ENCODE measurements around the gene SMAP1. TPM values are rescaled to one million over a fixed set of nuclear protein-coding genes. Genes with fewer than 3 reads are reported as not detected.

The SMAP1 gene
- total RNA-seq, 2 donors from 2014 or later = 13.7 to 26.0 TPM

- Histone ChIP-seq H3K27me3 (replicated peaks; ENCODE audit: insufficient read depth) (no peaks in the 10 kb centered on the region), H3K27ac (no peak overlapping the region), H3K36me3 (no peaks in the 10 kb centered on the region), H3K4me3 (no peak overlapping the region), H3K4me1 (ENCODE audit: control insufficient read depth in 1 of 2, low read depth in 2 of 2) (no peaks in the 10 kb centered on the region), H3K9me3 (no peaks in the 10 kb centered on the region)
- no peak for TF ChIP-seq CTCF (IDR thresholded peaks at IDR 0.05)
- DNase-seq (ENCODE audit: low spot score) (no peak), ATAC-seq (ENCODE audit: insufficient number of reproducible peaks, low FRiP score, low read depth) (no peak)
Measured at GRCh38 chr6:70842541-70842940, 174.9 kb downstream of the SMAP1 start.

- no peaks in the 10 kb centered on the region for H3K36me3 ChIP-seq
- no peaks in the 10 kb centered on the region for H3K9me3 ChIP-seq
- H3K27ac ChIP-seq = no peak overlapping the region
- DNase-seq (ENCODE audit: low spot score) (no peak), ATAC-seq (ENCODE audit: insufficient number of reproducible peaks, low FRiP score, low read depth) (no peak)
- no peaks in the 10 kb centered on the region for H3K4me1 ChIP-seq (ENCODE audit: control insufficient read depth in 1 of 2, low read depth in 2 of 2)
- H3K27me3 ChIP-seq (replicated peaks; ENCODE audit: insufficient read depth) = no peaks in the 10 kb centered on the region
- no peak for TF ChIP-seq CTCF (IDR thresholded peaks at IDR 0.05)
- no peak overlapping the region for H3K4me3 ChIP-seq
Measured at GRCh38 chr6:70843328-70843918, 175.7 kb downstream of the SMAP1 start.

GRCh38 chr6:70844301-70844700 is 176.6 kb downstream of the SMAP1 start:
- Histone ChIP-seq H3K9me3 (no peaks in the 10 kb centered on the region), H3K4me1 (ENCODE audit: control insufficient read depth in 1 of 2, low read depth in 2 of 2) (no peaks in the 10 kb centered on the region), H3K4me3 (no peak overlapping the region), H3K36me3 (no peaks in the 10 kb centered on the region), H3K27me3 (replicated peaks; ENCODE audit: insufficient read depth) (no peaks in the 10 kb centered on the region), H3K27ac (no peak overlapping the region)
- DNase-seq (ENCODE audit: low spot score) = no peak
- no peak for TF ChIP-seq CTCF (IDR thresholded peaks at IDR 0.05)
- no peak for ATAC-seq (ENCODE audit: insufficient number of reproducible peaks, low FRiP score, low read depth)

GRCh38 chr6:70846207-70846835 is 178.6 kb downstream of the SMAP1 start:
- no peaks in the 10 kb centered on the region for H3K9me3 ChIP-seq
- H3K27ac ChIP-seq = no peak overlapping the region
- no peaks in the 10 kb centered on the region for H3K36me3 ChIP-seq
- no peaks in the 10 kb centered on the region for H3K27me3 ChIP-seq (replicated peaks; ENCODE audit: insufficient read depth)
- H3K4me3 ChIP-seq = no peak overlapping the region
- TF ChIP-seq CTCF (IDR thresholded peaks at IDR 0.05) = no peak
- ATAC-seq (ENCODE audit: insufficient number of reproducible peaks, low FRiP score, low read depth) = no peak
- H3K4me1 ChIP-seq (ENCODE audit: control insufficient read depth in 1 of 2, low read depth in 2 of 2) = no peaks in the 10 kb centered on the region
- no peak for DNase-seq (ENCODE audit: low spot score)

- Histone ChIP-seq H3K36me3 (no peaks in the 10 kb centered on the region), H3K9me3 (no peaks in the 10 kb centered on the region), H3K27me3 (replicated peaks; ENCODE audit: insufficient read depth) (no peaks in the 10 kb centered on the region), H3K27ac (no peak overlapping the region), H3K4me1 (ENCODE audit: control insufficient read depth in 1 of 2, low read depth in 2 of 2) (no peaks in the 10 kb centered on the region), H3K4me3 (no peak overlapping the region)
- no peak for TF ChIP-seq CTCF (IDR thresholded peaks at IDR 0.05)
- DNase-seq (ENCODE audit: low spot score) = no peak
- ATAC-seq (ENCODE audit: insufficient number of reproducible peaks, low FRiP score, low read depth) = no peak
Measured at GRCh38 chr6:70847106-70848084, 179.7 kb downstream of the SMAP1 start.
